Stimulated activated CD8-positive, alpha-beta memory T cell treated with anti-CD3 and anti-CD28 coated beads, Interleukin-12 subunit alpha, Interleukin-12 subunit beta, amount 100 ng/mL, for 1 hour (primary cell): ENCODE measurements around the gene GFPT2.

Source experiments
- DNase-seq: peaks from one replicate; pipeline ENCODE4 v3.0.0-alpha.2; 2020; ENCODE audit warnings: low read depth

GFPT2 gene

GRCh38 chr5:180378438-180379344 lies 25.6 kb upstream of the GFPT2 start:
- no peak for DNase-seq

GRCh38 chr5:180377556-180378197 lies 24.5 kb upstream of the GFPT2 start:
- DNase-seq: no peak

- no peak for DNase-seq
Measured at GRCh38 chr5:180376511-180376910, 23.4 kb upstream of the GFPT2 start.

GRCh38 chr5:180375955-180376354 lies 22.8 kb upstream of the GFPT2 start:
- no peak for DNase-seq

- no peak for DNase-seq
Measured at GRCh38 chr5:180375291-180375690, 22.2 kb upstream of the GFPT2 start.

GRCh38 chr5:180373870-180374269 lies 20.7 kb upstream of the GFPT2 start:
- DNase-seq: no peak

- DNase-seq: no peak
Measured at GRCh38 chr5:180373454-180373853, 20.3 kb upstream of the GFPT2 start.

- no peak for DNase-seq
Measured at GRCh38 chr5:180371949-180372348, 18.8 kb upstream of the GFPT2 start.

- no peak for DNase-seq
Measured at GRCh38 chr5:180370861-180371641, 17.9 kb upstream of the GFPT2 start.

GRCh38 chr5:180367991-180368390 lies 14.9 kb upstream of the GFPT2 start:
- DNase-seq: no peak

GRCh38 chr5:180367300-180367699 lies 14.2 kb upstream of the GFPT2 start:
- DNase-seq: no peak

- DNase-seq: no peak
Measured at GRCh38 chr5:180366326-180366725, 13.2 kb upstream of the GFPT2 start.

GRCh38 chr5:180365829-180366228 lies 12.7 kb upstream of the GFPT2 start:
- no peak for DNase-seq

- DNase-seq: no peak
Measured at GRCh38 chr5:180364306-180364856, 11.2 kb upstream of the GFPT2 start.

- DNase-seq: no peak
Measured at GRCh38 chr5:180360078-180360957, 7.2 kb upstream of the GFPT2 start.

GRCh38 chr5:180358694-180359093 lies 5.6 kb upstream of the GFPT2 start:
- DNase-seq: no peak

GRCh38 chr5:180358179-180358578 lies 5.0 kb upstream of the GFPT2 start:
- no peak for DNase-seq

GRCh38 chr5:180354966-180355365 lies 1.8 kb upstream of the GFPT2 start:
- DNase-seq: no peak

- no peak for DNase-seq
Measured at GRCh38 chr5:180353980-180354452, 880 bp upstream of the GFPT2 start.

- DNase-seq: no peak
Measured at GRCh38 chr5:180352116-180353047, 754 bp downstream of the GFPT2 start.
